MG63 (cell line): Measurements from ENCODE around the gene CCR5AS.
"Not testable (repeated sequence)": the region's sequence is repeated elsewhere in the genome, so short reads cannot be mapped to it uniquely, and the experiment has no call there.

ENCODE experiments used
- DNase-seq: peaks from one replicate; pipeline ENCODE4 v3.0.0-alpha.2; 2020
- H3K27me3 ChIP-seq: fragments of 250-450 bp; sonication (Bioruptor Pico); 2 replicates; pipeline ENCODE4 v1.5.1; 2020; ENCODE audit warnings: mild to moderate bottlenecking, moderate library complexity
- H3K36me3 ChIP-seq: fragments of 250-450 bp; sonication (Bioruptor Pico); 2 replicates; pipeline ENCODE4 v1.5.1; 2020; ENCODE audit warnings: mild to moderate bottlenecking, moderate library complexity
- H3K4me3 ChIP-seq: fragments of 250-450 bp; sonication (Bioruptor Pico); 2 replicates; pipeline ENCODE4 v1.5.1; 2020; ENCODE audit warnings: mild to moderate bottlenecking, moderate library complexity
- H3K9me3 ChIP-seq: fragments of 250-450 bp; sonication (Bioruptor Pico); 2 replicates; pipeline ENCODE4 v1.5.1; 2020; ENCODE audit warnings: mild to moderate bottlenecking, moderate library complexity

The CCR5AS gene

DNA sequence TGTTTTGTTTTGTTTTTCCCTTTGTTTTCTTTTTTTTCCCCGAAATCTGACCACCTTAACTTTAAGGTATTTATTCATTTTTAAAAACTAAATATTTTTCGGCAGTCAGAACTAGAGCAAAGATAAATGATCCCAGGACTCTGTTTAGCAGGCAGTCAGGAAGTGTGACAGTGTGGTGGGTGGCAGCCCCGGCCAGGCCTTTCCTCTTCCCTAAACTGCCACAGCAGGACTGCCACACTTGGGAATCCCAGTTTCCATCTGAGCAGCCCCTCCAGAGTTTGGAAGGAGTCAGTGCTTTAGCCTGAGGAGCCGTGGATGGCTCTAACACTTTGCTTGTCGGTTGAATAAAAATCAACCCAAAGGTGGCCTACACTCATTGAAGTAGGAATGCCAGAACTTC lies 7.1 kb upstream of the CCR5AS start:
- no peak overlapping the region for H3K4me3 ChIP-seq
- DNase-seq, result no peak
- H3K9me3 ChIP-seq, result no peaks in the 10 kb centered on the region
- H3K36me3 ChIP-seq, result no peaks in the 10 kb centered on the region
- no peaks in the 10 kb centered on the region for H3K27me3 ChIP-seq

- DNase-seq, result no peak
- Histone ChIP-seq H3K36me3 (no peaks in the 10 kb centered on the region), H3K27me3 (no peaks in the 10 kb centered on the region), H3K4me3 (no peak overlapping the region), H3K9me3 (no peaks in the 10 kb centered on the region)
Measured at GRCh38 chr3:46412786-46413298, 6.0 kb upstream of the CCR5AS start.

DNA sequence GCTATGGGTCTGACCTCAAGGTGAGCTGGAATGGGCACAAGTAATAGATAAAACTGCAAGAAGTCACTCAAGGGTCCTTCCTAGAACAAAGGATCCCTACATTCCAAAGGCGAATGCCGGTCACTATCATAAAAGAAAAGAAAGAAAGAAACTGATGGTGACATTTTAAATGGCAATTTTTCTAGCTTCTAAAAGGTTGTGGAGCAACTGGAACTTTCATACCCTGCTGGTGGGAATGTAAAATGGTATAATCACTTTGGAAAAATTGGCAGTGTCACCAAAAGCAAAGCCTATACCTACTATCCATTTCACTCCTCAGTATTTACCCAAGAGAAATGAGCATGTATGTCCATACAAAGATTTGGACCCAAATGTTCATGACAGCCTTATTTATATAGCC lies 4.4 kb upstream of the CCR5AS start:
- H3K36me3 ChIP-seq, result no peaks in the 10 kb centered on the region
- H3K27me3 ChIP-seq, result no peaks in the 10 kb centered on the region
- no peak overlapping the region for H3K4me3 ChIP-seq
- H3K9me3 ChIP-seq, result no peaks in the 10 kb centered on the region
- DNase-seq, result no peak

DNA sequence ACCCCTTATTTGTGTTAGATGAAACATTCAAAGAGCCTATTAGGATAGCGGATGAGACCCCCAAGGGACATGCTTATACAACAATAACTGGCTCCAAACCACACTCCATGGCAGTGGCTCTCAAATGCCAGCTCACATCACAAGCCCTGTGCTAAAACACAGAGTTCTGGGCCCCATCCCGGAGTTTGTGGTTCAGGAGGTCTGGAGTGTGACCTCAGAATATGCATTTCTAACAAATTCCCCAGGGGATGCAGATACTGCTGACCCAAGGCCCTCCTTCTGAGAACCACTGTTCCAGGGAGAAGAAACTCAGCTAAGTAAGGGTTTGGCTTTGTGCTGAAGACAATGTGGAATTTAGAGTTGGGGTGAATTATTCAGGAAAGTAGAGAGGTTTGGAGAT lies 3.8 kb upstream of the CCR5AS start:
- no peak overlapping the region for H3K4me3 ChIP-seq
- no peaks in the 10 kb centered on the region for H3K9me3 ChIP-seq
- no peaks in the 10 kb centered on the region for H3K27me3 ChIP-seq
- DNase-seq, result no peak
- H3K36me3 ChIP-seq, result no peaks in the 10 kb centered on the region

DNA sequence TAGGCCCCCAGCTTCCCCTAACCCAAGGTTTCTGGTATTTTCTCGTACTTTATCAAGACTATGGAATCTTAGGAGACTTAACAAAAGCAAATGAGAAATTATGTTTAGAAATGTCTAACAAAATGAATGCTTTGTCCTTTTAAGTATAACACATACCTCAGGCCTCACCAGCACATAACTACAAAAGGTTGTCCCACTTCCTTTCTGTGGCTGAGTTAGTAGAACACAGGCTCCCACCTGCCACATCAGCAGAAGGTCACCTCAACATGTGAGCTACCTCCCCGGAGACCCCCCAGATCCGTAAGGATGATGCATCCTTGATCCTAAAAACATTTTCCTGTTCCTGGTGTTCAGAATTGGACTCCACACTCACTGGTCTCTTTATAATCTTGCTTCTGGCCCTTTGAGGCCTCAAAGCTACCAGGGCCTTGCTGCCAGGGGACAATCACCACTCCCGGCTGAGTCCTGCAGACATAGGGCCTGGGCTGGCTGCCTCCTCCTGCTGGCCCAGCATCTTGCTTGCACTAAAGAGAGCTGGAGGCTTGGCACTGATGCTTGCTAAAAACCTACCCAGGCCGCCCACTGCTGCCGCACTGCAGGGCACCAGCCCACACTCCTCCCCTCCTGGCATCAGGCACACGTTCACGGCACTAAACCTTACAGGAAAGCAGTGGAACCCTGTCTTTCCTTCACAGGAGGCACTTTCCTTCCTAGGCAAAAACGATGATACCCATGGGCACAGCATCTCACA lies 3.0 kb upstream of the CCR5AS start:
- Histone ChIP-seq H3K4me3 (no peak overlapping the region), H3K9me3 (no peaks in the 10 kb centered on the region), H3K27me3 (no peaks in the 10 kb centered on the region), H3K36me3 (no peaks in the 10 kb centered on the region)
- no peak for DNase-seq

DNA sequence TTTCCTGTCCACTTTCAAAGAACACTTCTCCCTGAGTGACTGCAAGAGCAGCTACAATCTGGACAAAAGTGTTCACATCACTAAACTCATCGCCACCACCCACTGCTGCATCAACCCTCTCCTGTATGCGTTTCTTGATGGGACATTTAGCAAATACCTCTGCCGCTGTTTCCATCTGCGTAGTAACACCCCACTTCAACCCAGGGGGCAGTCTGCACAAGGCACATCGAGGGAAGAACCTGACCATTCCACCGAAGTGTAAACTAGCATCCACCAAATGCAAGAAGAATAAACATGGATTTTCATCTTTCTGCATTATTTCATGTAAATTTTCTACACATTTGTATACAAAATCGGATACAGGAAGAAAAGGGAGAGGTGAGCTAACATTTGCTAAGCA lies 2.0 kb upstream of the CCR5AS start:
- DNase-seq, result no peak
- H3K9me3 ChIP-seq, result no peaks in the 10 kb centered on the region
- no peaks in the 10 kb centered on the region for H3K36me3 ChIP-seq
- no peak overlapping the region for H3K4me3 ChIP-seq
- H3K27me3 ChIP-seq, result no peaks in the 10 kb centered on the region

DNA sequence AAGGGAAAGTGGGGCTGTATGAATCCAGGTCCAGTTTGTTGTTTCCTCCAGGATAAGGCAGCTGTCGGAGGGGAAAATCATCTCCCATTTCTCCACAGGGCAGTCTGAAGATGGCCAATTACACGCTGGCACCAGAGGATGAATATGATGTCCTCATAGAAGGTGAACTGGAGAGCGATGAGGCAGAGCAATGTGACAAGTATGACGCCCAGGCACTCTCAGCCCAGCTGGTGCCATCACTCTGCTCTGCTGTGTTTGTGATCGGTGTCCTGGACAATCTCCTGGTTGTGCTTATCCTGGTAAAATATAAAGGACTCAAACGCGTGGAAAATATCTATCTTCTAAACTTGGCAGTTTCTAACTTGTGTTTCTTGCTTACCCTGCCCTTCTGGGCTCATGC lies 1.1 kb upstream of the CCR5AS start:
- Histone ChIP-seq H3K36me3 (no peaks in the 10 kb centered on the region), H3K9me3 (no peaks in the 10 kb centered on the region), H3K4me3 (no peak overlapping the region), H3K27me3 (no peaks in the 10 kb centered on the region)
- DNase-seq, result no peak

GRCh38 chr3:46406443-46406787 lies 451 bp downstream of the CCR5AS start:
- no peak for DNase-seq

DNA sequence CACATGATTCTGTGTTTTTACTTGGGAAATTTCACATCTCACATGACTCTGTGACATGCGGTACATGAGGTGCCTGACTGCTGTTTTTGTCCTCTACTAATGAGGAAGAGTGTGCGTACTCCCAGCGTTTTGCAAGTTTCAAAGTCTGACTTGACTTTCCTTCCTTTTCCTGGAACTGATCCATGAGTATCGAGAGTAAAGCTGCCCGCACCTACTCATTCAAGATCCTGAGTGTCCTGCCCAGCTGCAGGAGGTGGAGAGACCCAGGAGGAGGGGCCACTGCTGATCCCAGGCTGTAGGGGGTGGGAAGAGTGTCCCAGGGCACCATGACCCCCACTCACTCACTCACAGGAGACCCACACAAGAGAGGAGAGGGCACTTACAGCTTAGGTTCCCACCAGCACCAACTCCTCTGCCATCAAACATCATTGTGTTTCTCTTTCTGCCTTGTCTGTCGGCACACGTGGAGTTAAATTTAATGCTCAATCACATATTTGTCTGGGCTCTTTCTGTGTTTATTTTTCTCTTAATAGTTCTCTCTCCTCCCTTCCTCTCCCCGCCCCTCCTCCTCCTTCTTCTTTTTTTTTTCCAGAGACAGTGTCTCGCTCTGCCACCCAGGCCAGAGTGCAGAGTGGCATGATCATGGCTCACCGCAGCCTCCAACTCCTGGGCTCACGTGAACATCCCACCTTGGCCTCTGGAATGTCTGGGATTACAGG lies 1.4 kb downstream of the CCR5AS start:
- no peaks in the 10 kb centered on the region for H3K36me3 ChIP-seq
- H3K27me3 ChIP-seq, result no peaks in the 10 kb centered on the region
- no peak overlapping the region for H3K4me3 ChIP-seq
- no peaks in the 10 kb centered on the region for H3K9me3 ChIP-seq
- no peak for DNase-seq

More at GRCh38 chr3:46406443-46406787, 451 bp downstream of the CCR5AS start:
- Histone ChIP-seq H3K4me3 (no peak overlapping the region), H3K9me3 (no peaks in the 10 kb centered on the region), H3K27me3 (no peaks in the 10 kb centered on the region), H3K36me3 (no peaks in the 10 kb centered on the region)

- not testable (repeated sequence) for H3K36me3 ChIP-seq, H3K4me3 ChIP-seq, H3K27me3 ChIP-seq, DNase-seq, H3K9me3 ChIP-seq
Measured at GRCh38 chr3:46402902-46403301, 4.0 kb downstream of the CCR5AS start.

DNA sequence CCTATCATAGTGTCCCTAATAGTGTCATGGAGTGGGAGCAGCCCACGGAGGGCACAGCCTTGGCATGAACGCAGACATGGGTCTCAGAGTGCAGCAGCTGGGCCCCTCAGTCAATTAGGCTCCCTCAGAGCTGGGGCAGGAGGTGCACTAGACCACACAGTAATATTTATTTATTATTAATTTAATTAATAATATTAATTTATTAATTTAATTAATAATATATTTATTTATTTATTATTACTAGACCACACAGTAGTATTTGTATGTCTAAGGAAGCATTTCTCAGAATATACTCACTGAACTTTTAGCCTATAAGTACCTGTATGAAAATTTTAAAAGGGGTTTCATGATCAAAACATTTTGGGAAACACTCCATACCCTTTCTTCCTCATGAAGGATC lies 5.3 kb downstream of the CCR5AS start:
- no peak overlapping the region for H3K4me3 ChIP-seq
- no peaks in the 10 kb centered on the region for H3K27me3 ChIP-seq
- no peak for DNase-seq
- H3K36me3 ChIP-seq, result no peaks in the 10 kb centered on the region
- no peaks in the 10 kb centered on the region for H3K9me3 ChIP-seq

DNA sequence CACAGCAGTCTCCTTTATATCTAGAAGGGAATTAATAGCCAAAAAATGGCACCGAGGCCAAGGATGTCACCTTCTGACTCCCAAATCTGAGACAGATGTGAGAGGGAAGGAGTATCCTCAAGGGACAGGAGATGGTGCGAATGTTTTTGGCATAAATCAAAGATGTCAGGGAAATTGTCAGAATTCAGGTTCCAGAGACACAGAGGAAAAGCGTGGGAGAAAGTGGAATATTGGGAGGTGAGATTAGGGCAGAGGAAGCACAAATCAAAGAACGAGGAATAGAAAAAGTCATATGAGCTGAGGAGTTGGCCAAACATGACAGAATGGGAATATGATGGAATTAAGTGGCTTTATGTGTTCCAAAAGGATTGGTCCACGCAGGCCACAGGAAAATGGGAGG lies 6.0 kb downstream of the CCR5AS start:
- no peaks in the 10 kb centered on the region for H3K36me3 ChIP-seq
- no peak for DNase-seq
- H3K9me3 ChIP-seq, result no peaks in the 10 kb centered on the region
- no peak overlapping the region for H3K4me3 ChIP-seq
- no peaks in the 10 kb centered on the region for H3K27me3 ChIP-seq

- H3K4me3 ChIP-seq, result no peak overlapping the region
- no peaks in the 10 kb centered on the region for H3K36me3 ChIP-seq
- no peak for DNase-seq
- H3K9me3 ChIP-seq, result no peaks in the 10 kb centered on the region
- no peaks in the 10 kb centered on the region for H3K27me3 ChIP-seq
Measured at GRCh38 chr3:46400000-46400734, 6.7 kb downstream of the CCR5AS start.

- H3K27me3 ChIP-seq, result no peaks in the 10 kb centered on the region
- no peak for DNase-seq
- H3K9me3 ChIP-seq, result no peaks in the 10 kb centered on the region
- no peaks in the 10 kb centered on the region for H3K36me3 ChIP-seq
- no peak overlapping the region for H3K4me3 ChIP-seq
Measured at GRCh38 chr3:46399557-46399956, 7.3 kb downstream of the CCR5AS start.

DNA sequence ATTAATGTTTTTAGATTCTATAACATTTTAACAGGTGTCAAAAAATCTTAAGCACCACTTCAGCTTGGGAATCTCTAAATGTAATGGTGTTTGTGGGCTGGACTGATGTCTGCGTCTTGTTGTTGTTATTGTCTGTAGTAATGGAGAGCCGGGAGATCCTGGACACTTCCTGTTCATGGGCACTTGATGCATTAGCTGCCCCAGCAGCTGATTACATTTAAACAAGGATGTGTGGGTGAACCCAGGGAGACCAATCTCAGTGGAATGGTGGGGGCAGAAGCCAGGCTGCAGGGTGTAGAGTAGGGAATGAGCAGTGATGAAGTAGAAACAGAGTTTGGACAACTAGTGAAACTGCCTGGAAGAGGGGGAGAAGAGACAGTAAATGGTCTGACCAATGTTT lies 7.8 kb downstream of the CCR5AS start:
- Histone ChIP-seq H3K36me3 (no peaks in the 10 kb centered on the region), H3K27me3 (no peaks in the 10 kb centered on the region), H3K9me3 (no peaks in the 10 kb centered on the region), H3K4me3 (no peak overlapping the region)
- no peak for DNase-seq

GRCh38 chr3:46398186-46398955 lies 8.5 kb downstream of the CCR5AS start:
- Histone ChIP-seq H3K4me3 (no peak overlapping the region), H3K36me3 (no peaks in the 10 kb centered on the region), H3K9me3 (no peaks in the 10 kb centered on the region), H3K27me3 (no peaks in the 10 kb centered on the region)
- no peak for DNase-seq

DNA sequence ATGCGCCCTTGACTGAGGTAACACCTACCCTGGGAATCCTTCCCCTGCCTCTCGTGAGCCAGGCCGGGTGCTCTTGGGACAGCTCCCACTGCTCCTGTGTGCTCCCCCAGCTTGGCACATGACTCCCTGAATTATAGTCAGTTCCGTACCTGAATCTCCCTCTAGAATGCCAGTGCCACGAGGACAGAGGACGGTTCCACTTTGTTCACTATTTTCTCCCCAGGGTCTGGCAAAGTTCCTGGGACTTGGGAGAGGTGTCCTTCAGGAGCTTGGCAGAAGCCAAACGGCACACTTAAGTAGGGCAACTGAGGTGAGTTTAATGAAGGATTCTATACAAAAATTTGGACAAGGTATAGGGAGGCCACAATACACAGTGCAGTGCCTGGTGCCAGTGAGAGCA lies 9.8 kb downstream of the CCR5AS start:
- H3K36me3 ChIP-seq, result no peaks in the 10 kb centered on the region
- no peak overlapping the region for H3K4me3 ChIP-seq
- DNase-seq, result no peak
- no peaks in the 10 kb centered on the region for H3K9me3 ChIP-seq
- no peaks in the 10 kb centered on the region for H3K27me3 ChIP-seq
